ENCODE results near the gene BRCA1. TPM values are rescaled to one million over a fixed set of nuclear protein-coding genes. Genes with fewer than 3 reads are reported as not detected.
A peak's percentile ranks its signal among the peaks of the same experiment; 100 is the strongest.
"Not testable (repeated sequence)": the region's sequence is repeated elsewhere in the genome, so short reads cannot be mapped to it uniquely, and the experiment has no call there.

The BRCA1 gene
- total RNA-seq, 3 donors from 2014 or later = 29.5 to 37.4 (median 36.5) TPM

DNA sequence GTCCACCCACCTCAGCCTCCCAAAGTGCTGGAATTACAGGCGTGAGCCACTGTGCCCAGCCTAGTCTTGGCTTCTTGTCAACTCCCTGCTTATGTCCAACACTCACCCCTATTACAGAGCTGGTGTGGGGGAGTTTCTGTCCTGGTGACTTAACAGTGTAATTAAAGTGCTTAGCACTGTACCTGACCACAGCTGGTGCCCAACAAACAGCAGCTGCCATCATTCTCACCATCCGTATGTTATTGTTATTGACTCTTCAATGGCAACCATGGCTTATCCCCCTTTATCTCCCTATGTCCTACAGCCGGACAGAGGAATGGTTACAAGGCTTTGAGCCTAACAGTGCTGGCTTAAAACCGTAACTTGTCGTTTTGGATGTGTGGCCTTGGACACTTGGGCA lies 17.0 kb upstream of the BRCA1 start:
- Mint-ChIP-seq H3K9me3 (no peaks in the 10 kb centered on the region), H3K27me3 (ENCODE audit: low read depth) (no peaks in the 10 kb centered on the region), H3K4me3 (no peak overlapping the region), H3K36me3 (ENCODE audit: insufficient read depth) (peaks cover 15% of the 10 kb centered on the region), H3K4me1 (ENCODE audit: low read depth) (no peaks in the 10 kb centered on the region)
- ATAC-seq (no peak), DNase-seq (no peak)

GRCh38 chr17:43140396-43141332 lies 15.5 kb upstream of the BRCA1 start:
- ATAC-seq = no peak
- H3K4me1 Mint-ChIP-seq (ENCODE audit: low read depth) = peaks cover 6% of the 10 kb centered on the region

DNA sequence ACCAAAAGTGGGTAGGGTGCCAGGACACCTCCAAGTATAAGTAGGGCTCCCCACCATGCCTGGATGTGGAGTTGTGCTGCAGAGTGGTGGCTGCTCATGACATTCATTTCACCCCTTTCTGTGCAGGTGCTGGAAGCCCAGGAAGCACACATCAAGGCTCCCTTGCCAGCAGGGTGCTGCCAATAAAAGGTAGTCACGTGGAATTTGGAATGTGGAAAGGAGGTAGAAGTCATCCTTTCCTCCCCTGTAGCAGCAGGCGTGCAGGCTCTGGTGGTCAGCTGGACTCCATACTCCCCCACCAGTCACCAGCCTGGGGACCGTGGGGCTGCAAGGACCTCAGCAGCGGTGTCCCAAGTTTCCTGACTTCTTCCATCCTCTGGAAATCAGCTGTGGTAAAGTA lies 13.4 kb upstream of the BRCA1 start:
- not testable (repeated sequence) for H3K9me3 Mint-ChIP-seq, ATAC-seq
- H3K36me3 Mint-ChIP-seq (ENCODE audit: insufficient read depth) = peaks cover 18% of the 10 kb centered on the region

More at GRCh38 chr17:43140396-43141332, 15.5 kb upstream of the BRCA1 start:
- Mint-ChIP-seq H3K36me3 (ENCODE audit: insufficient read depth) (peaks cover 12% of the 10 kb centered on the region), H3K9me3 (no peaks in the 10 kb centered on the region), H3K4me3 (no peak overlapping the region), H3K27me3 (ENCODE audit: low read depth) (no peaks in the 10 kb centered on the region)
- no peak for DNase-seq

DNA sequence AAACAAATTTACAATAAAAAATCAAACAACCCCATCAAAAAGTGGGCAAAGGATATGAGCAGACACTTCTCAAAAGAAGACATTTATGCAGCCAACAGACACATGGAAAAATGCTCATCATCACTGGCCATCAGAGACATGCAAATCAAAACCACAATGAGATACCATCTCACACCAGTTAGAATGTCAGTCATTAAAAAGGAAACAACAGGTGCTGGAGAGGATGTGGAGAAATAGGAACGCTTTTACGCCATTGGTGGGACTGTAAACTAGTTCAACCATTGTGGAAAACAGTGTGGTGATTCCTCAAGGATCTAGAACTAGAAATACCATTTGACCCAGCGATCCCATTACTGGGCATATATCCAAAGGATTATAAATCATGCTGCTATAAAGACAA lies 11.4 kb upstream of the BRCA1 start:
- not testable (repeated sequence) for H3K9me3 Mint-ChIP-seq; H3K27me3 Mint-ChIP-seq (ENCODE audit: low read depth); H3K4me3 Mint-ChIP-seq; ATAC-seq; DNase-seq; H3K4me1 Mint-ChIP-seq (ENCODE audit: low read depth)
- H3K36me3 Mint-ChIP-seq (ENCODE audit: insufficient read depth) = peaks cover 12% of the 10 kb centered on the region

More for the DNA sequence above, 13.4 kb upstream of the BRCA1 start:
- not testable (repeated sequence) for H3K4me3 Mint-ChIP-seq; DNase-seq; H3K4me1 Mint-ChIP-seq (ENCODE audit: low read depth); H3K27me3 Mint-ChIP-seq (ENCODE audit: low read depth)

GRCh38 chr17:43135454-43135819 lies 10.3 kb upstream of the BRCA1 start:
- Mint-ChIP-seq H3K4me3 (no peak overlapping the region), H3K36me3 (ENCODE audit: insufficient read depth) (peaks cover 9% of the 10 kb centered on the region), H3K9me3 (no peaks in the 10 kb centered on the region), H3K4me1 (ENCODE audit: low read depth) (peaks cover 9% of the 10 kb centered on the region), H3K27me3 (ENCODE audit: low read depth) (no peaks in the 10 kb centered on the region)
- DNase-seq (no peak), ATAC-seq (no peak)

GRCh38 chr17:43134774-43135453 lies 9.8 kb upstream of the BRCA1 start:
- no peaks in the 10 kb centered on the region for H3K9me3 Mint-ChIP-seq
- H3K4me3 Mint-ChIP-seq = no peak overlapping the region
- peaks cover 9% of the 10 kb centered on the region for H3K4me1 Mint-ChIP-seq (ENCODE audit: low read depth)
- no peak for ATAC-seq
- H3K36me3 Mint-ChIP-seq (ENCODE audit: insufficient read depth) = peaks cover 9% of the 10 kb centered on the region
- no peaks in the 10 kb centered on the region for H3K27me3 Mint-ChIP-seq (ENCODE audit: low read depth)
- no peak for DNase-seq

- not testable (repeated sequence) for ATAC-seq; DNase-seq; H3K4me1 Mint-ChIP-seq (ENCODE audit: low read depth); H3K4me3 Mint-ChIP-seq; H3K27me3 Mint-ChIP-seq (ENCODE audit: low read depth); H3K9me3 Mint-ChIP-seq
- peaks cover 12% of the 10 kb centered on the region for H3K36me3 Mint-ChIP-seq (ENCODE audit: insufficient read depth)
Observed at GRCh38 chr17:43133439-43133838, 8.3 kb upstream of the BRCA1 start.

DNA sequence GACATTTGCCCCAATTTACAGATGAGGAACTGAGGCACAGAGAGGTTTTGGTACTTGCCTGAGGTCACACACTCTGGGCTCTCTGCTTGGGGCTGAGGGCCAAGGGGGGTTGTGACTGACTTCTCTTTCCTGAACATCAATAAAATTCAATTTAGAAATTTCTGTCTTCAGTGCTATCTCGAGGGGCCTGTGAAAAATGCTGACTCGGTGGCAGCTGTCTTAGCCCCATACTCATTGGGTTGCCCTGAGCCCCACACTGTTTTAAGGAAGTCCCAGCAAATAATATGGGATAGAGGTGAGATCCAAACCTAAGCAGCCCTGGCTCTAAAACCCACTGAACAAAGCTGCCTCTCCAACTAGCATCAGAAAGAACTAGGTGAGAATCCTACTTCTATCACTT lies 7.0 kb upstream of the BRCA1 start:
- peaks cover 18% of the 10 kb centered on the region for H3K4me1 Mint-ChIP-seq (ENCODE audit: low read depth)
- H3K27me3 Mint-ChIP-seq (ENCODE audit: low read depth) = no peaks in the 10 kb centered on the region
- ATAC-seq (no peak), DNase-seq (no peak)
- no peak overlapping the region for H3K4me3 Mint-ChIP-seq
- H3K36me3 Mint-ChIP-seq (ENCODE audit: insufficient read depth) = peaks cover 20% of the 10 kb centered on the region
- no peaks in the 10 kb centered on the region for H3K9me3 Mint-ChIP-seq

- DNase-seq = no peak
- Mint-ChIP-seq H3K4me1 (ENCODE audit: low read depth) (peaks cover 23% of the 10 kb centered on the region), H3K36me3 (ENCODE audit: insufficient read depth) (peaks cover 18% of the 10 kb centered on the region), H3K27me3 (ENCODE audit: low read depth) (no peaks in the 10 kb centered on the region), H3K4me3 (no peak overlapping the region), H3K9me3 (no peaks in the 10 kb centered on the region)
- ATAC-seq = no peak
Observed at GRCh38 chr17:43129671-43130010, 4.5 kb upstream of the BRCA1 start.

DNA sequence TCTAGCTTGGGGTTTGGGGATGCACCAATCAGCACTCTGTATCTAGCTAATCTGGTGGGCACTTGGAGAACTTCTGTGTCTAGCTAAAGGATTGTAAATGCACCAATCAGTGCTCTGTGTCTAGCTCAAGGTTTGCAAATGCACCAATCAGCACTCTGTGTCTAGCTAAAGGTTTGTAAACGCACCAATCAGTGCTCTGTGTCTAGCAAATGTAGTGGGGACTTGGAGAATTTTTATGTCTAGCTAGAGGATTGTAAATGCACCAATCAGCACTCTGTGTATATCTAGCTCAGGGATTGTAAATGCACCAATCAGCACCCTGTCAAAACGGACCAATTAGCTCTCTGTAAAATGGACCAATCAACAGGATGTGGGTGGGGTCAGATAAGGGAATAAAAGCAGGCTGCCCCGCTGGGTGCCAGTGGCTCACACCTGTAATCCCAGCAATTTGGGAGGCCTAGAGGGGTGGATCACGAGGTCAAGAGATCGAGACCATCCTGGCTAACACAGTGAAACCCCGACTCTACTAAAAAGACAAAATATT lies 2.2 kb upstream of the BRCA1 start:
- peak overlapping the region; percentile 64 for H3K4me3 Mint-ChIP-seq
- ATAC-seq; H3K27me3 Mint-ChIP-seq (ENCODE audit: low read depth); H3K9me3 Mint-ChIP-seq; DNase-seq: not testable (repeated sequence)
- H3K36me3 Mint-ChIP-seq (ENCODE audit: insufficient read depth) = peaks cover 11% of the 10 kb centered on the region
- H3K4me1 Mint-ChIP-seq (ENCODE audit: low read depth) = peaks cover 28% of the 10 kb centered on the region

DNA sequence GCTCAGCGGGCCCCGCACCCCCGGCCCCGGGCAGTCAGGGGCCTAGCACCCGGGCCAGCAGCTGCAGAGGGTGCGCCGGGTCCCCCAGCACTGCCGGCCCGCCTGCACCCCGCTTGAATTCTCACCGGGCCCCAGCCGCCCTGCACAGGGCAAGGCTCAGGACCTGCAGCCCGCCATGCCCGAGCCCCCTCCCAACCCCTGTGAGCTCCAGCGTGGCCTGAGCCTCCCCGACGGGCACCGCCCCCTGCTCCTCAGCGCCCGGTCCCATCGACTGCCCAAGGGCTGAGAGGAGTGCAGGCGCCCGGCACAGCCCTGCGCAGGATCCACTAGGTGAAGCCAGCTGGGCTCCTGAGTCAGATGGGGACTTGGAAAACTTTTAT lies 1.7 kb upstream of the BRCA1 start:
- H3K36me3 Mint-ChIP-seq (ENCODE audit: insufficient read depth) = peaks cover 11% of the 10 kb centered on the region
- DNase-seq (no peak), ATAC-seq (no peak)
- H3K27me3 Mint-ChIP-seq (ENCODE audit: low read depth) = no peaks in the 10 kb centered on the region
- no peaks in the 10 kb centered on the region for H3K9me3 Mint-ChIP-seq
- peak overlapping the region; percentile 64 for H3K4me3 Mint-ChIP-seq
- peaks cover 28% of the 10 kb centered on the region for H3K4me1 Mint-ChIP-seq (ENCODE audit: low read depth)

GRCh38 chr17:43125967-43126910 lies 1.1 kb upstream of the BRCA1 start:
- H3K36me3 Mint-ChIP-seq (ENCODE audit: insufficient read depth) = peaks cover 11% of the 10 kb centered on the region
- ATAC-seq (no peak), DNase-seq (no peak)
- H3K27me3 Mint-ChIP-seq (ENCODE audit: low read depth) = no peaks in the 10 kb centered on the region
- H3K4me1 Mint-ChIP-seq (ENCODE audit: low read depth) = peaks cover 28% of the 10 kb centered on the region
- H3K9me3 Mint-ChIP-seq = no peaks in the 10 kb centered on the region
- H3K4me3 Mint-ChIP-seq = peak overlapping the region; percentile 95

DNA sequence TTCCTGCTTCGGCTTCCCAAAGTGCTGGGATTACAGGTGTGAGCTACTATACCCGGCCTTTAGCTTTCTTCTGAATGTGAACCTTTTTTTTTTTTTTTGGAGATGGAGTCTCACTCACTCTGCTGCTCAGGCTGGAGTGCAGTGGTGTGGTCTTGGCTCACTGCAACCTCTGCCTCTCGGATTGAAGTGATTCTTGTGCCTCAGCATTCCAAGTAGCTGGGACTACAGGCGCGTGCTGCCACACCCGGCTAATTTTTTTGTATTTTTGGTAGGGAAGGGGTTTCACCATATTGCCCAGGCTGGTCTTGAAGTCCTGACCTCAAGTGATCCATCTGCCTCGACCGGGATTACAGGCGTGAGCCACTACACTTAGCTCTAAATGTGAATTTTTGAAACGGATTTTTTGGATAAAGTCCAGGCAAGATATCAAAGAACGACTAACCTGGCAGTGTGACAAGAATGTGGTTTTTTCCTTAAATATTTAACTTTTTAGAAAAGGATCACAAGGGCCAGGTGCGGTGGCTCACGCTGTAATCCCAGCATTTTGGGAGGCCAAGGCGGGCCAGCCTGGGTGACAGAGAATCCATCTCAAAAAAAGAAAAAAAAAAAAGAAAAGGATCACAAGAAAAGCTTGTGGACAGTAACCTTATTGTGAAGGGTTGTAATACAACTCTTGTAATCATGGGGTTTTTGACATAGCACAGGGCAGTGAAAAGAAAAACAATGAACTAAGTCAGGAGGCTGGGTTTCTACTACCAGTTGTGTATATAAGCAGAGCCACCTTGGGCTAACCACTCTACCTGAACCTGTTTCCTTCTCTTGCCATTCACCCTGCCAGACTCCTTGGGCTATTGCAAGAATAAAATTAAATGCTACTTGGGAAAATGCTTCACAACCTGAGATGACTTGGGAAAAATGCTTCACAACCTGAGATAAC lies 6.2 kb downstream of the BRCA1 start:
- H3K36me3 Mint-ChIP-seq (ENCODE audit: insufficient read depth) = no peaks in the 10 kb centered on the region
- no peaks in the 10 kb centered on the region for H3K4me1 Mint-ChIP-seq (ENCODE audit: low read depth)
- no peak overlapping the region for H3K4me3 Mint-ChIP-seq
- no peaks in the 10 kb centered on the region for H3K27me3 Mint-ChIP-seq (ENCODE audit: low read depth)
- H3K9me3 Mint-ChIP-seq = no peaks in the 10 kb centered on the region
- ATAC-seq (no peak), DNase-seq (no peak)
